GM18517 (cell line): ENCODE measurements around the gene SRPK3.
"Not testable (repeated sequence)": the region's sequence is repeated elsewhere in the genome, so short reads cannot be mapped to it uniquely, and the experiment has no call there.

ENCODE experiments used
- ATAC-seq: cut with Tn5 transposase; IDR thresholded peaks from one replicate; pipeline ENCODE4 v1.9.1; 2021; ENCODE audit warnings: mild to moderate bottlenecking, moderate library complexity; ENCODE audit not compliant: unreplicated experiment

Gene SRPK3, protein sequence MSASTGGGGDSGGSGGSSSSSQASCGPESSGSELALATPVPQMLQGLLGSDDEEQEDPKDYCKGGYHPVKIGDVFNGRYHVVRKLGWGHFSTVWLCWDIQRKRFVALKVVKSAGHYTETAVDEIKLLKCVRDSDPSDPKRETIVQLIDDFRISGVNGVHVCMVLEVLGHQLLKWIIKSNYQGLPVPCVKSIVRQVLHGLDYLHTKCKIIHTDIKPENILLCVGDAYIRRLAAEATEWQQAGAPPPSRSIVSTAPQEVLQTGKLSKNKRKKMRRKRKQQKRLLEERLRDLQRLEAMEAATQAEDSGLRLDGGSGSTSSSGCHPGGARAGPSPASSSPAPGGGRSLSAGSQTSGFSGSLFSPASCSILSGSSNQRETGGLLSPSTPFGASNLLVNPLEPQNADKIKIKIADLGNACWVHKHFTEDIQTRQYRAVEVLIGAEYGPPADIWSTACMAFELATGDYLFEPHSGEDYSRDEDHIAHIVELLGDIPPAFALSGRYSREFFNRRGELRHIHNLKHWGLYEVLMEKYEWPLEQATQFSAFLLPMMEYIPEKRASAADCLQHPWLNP

DNA sequence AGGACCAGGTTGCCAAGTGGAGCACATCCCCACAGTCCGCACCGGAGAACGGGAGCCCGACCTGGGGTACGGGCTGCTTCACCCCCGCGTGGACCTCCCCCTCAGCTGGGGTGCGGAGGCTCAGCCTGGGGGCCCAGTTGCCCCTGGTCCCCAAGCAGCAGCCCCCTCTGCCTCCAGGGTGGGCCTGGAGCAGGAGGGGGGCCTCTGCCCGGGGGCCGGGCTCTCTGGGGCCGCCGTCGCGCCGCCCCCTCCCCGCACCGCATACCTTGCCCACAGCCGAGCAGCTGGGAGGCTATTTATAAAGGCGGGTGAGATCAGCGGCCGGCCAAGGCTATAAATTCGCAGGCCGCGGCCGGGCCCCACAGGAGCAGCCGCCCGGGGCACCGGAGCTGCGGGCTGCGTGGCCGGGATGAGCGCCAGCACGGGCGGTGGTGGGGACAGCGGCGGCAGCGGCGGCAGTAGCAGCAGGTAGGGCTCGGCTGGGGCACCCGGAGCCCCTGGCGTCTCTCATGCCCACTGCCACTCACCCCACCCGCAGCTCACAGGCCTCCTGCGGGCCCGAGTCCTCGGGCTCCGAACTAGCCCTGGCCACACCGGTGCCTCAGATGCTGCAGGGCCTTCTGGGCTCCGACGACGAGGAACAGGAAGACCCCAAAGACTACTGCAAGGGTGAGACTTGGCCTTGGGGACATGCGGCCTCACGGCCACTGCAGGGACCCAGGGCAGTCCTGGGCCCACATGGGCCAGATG is at the start of gene SRPK3:
Gene SRPK3 (plus strand): TSS at position 364 of the 750 bp plus-strand sequence. CDS start 46 bp downstream, at position 410.
- ATAC-seq = no peak

DNA sequence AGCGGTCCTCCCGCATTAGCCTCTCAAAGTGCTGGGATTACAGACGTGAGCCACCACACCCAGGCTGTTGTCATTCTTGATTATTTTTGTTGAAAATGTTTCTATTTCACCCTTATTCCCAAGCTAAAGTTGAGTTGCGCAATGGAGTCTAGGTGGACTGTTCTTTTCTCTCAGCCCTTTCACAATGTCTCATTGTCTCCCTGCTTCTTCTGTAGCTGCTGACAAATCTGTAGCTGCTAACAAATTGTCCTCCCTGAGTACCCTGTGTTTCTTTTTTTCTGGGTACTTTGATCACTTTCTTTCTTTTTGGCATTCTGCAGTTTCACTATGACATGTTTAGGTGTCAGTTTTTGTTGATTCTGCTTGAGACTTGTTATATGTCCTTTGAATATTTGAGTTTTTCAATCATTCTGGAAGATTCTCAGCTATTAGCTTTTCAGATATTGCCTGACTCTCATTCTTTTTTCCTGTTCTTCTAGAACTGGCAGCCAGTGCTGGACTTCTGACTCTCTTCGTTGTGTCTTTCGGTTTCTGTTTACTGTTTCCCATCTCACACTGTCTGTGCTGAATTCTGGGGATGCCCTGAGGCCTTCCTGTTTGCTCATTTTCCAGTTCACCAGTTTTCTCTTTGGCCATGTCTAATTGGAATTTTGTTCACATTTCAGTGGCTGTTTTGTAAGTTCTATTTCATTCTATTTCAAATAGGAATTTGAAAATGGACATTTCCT is 49.6 kb upstream of the SRPK3 start:
- no peak for ATAC-seq

DNA sequence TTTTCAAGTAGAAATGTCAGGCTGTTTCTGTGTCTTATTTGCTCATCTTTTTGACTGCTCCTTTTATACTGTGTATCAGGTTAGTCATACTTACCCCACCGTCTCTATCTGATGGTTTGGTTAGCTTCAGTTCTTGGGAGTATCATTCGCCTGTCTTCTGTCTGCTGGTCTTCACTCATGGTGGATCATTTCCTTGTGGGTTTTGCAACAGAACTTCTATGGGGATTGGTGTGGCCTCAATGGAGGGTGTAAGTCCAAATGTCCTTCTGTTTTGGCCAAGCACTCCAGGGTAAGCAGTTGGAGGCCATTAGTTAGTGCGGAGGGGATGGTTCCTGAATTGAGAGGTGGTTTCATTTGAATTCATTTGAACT is 49.0 kb upstream of the SRPK3 start:
- no peak for ATAC-seq

DNA sequence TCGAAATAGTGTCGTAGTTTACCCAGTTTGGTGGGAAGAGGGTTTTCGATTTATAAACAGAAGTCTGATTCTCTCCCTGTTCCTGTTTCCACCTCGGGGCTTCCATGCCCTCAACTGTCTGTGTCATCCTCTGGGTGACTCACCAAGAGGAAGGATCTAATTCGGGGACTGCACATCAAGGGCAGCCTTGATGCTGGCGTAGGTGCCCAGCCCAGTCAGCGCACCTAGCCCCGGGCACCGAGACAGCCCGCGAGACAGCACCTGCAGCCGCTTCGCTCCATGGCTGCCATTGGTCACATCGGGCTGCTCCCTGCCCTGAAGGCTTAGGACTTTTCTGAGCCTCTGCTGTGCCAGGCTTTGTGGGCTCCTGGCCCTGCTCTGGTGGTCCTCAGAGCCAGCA is 48.4 kb upstream of the SRPK3 start:
- ATAC-seq = no peak

DNA sequence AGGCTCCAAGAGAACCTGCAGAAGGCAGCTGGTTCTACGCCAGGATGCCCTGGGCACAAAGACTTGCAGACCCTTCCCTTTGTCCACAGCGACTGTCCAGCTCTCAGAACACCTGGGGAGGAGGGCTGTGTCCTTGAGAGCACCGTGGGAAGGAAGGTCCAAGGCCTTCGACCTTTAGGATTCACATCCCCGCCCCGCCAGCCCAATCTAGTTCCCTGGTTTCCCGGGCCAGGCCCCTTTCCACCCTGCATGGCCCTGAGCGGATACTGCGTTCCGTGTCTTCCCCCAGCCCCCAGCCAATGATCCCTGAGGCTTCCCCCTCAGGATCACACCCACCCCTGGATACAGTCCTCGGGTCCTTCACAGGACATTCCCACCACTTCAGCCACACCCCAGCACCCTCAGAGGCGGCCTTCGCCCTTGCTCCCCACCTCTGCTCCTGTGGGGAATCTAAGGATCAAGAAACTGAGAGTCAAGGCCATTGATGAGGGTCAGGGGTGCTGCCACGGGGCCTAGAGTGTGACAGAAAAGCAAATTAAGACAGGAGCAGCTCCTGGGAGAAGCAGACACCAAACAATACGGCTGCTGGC is 47.1 kb upstream of the SRPK3 start:
- ATAC-seq = no peak

DNA sequence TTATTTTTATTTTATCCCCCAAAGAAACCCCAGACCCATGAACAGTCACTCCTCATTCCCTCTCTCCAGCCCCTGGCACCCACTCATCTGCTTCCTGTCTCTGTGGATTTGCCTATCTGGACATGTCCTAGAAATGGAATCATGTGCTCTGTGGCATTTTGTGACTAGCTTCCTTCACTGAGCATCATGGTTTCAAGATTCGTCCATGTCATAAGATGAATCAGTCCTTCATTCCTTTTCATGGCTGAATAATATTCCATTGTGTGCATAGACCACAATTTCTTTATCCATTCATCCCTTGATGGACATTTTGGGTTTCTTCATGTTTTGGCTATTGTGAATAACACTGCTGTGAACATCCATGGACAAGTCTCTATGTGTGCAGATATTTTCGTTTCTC is 46.0 kb upstream of the SRPK3 start:
- ATAC-seq = no peak

DNA sequence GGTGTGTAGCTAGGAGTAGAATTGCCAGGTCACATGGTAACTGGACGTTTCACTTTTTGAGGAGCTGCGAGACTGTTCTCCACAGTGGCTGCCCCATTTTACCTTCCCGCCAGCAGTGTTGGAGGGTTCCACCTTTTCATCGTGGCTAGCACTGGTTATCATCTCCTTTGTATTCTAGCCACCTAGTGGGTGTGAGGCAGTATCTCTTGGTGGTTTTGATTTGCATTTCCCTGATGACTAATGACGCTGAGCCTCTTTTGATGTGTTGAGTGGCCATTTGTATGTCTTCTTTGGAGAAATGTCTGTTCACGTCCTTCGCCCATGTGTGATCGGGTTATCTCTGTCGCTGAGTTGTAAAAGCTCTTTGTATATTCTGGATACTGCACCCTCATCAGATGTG is 45.6 kb upstream of the SRPK3 start:
- ATAC-seq = no peak

DNA sequence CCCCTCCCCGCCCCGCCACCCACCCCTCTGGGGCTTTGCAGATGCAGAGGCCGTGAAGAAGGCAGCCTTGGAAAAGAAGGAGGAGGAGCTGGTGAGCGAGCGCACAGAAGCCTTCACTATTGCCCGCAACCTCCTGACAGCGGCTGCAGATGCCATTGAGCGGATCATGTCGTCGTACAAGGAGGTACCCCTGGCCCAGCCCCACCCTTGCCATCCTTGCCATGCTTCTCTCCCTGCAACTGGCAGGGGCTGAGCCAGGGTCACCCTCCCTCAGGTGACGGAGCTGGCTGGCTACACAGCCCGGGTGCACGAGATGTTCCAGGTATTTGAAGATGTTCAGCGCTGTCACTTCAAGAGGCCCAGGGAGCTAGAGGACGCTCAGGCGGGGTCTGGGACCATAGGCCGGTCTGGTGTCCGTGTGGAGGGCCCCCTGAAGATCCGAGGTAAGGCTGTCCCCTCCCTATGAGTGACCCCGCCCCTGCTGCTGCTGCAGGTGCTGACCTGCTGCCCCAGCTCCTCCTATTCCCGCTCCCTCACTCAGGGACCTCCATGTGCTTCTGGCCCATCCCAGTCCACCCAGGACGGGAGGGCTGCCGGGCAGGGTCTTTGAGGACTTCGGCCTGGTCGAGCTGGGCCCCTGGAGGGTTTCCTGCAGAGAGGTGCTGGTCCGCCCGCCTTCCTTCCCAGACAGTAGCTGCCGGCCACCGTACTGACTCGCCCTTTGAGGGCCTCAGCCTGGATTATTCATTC is 44.6 kb upstream of the SRPK3 start:
- ATAC-seq = no peak

DNA sequence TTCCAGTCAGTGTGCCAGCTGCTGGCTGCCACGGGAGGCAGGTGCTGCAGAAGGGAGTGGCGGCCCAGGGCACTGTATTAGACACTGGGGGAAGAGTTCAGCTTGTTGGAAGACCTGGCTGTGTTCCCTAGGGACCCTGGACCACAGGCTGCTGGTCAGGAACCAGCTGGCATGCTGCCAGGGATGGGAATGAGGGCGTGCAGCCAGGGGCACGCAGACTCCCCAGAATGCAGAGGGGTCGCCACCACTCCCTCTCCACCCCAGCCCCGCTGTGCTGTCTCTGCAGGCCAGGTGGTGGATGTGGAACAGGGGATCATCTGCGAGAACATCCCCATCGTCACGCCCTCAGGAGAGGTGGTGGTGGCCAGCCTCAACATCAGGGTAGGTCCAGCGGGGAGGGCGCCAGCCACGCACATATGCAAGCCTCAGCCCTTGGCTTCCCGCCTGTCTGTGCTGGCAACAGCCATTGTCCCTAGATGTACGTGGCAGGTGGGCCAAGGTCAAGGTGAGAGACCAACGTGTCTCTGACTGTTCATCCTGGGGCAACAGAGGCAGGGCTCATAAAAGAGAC is 43.9 kb upstream of the SRPK3 start:
- no peak for ATAC-seq

DNA sequence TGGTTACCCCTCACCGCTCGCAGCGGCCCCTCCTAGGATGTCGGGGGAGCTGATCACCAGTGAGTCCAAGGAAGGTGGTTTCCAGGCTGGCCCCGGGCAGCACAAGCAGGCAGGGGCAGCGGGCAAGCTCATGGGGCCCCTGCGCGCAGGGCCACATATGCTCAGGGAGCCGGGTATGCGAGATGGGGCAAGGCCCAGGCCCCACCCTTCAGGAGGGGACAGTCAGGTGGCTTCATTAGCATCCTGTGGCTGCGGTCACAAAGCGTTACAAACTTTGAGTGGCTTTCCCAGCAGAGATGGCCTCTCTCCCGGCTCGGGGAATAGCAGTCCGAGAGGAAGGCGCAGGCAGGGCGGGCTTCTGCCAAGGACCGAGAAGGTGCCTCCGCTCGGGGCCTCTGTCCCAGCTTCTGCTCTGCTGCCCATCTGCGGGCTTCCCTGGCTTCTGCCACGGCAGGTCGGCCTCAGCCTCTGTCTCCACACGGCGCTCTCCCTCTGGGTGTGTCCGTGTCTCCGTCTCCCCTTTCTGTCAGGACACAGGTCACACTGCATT is 42.7 kb upstream of the SRPK3 start:
- ATAC-seq = no peak

DNA sequence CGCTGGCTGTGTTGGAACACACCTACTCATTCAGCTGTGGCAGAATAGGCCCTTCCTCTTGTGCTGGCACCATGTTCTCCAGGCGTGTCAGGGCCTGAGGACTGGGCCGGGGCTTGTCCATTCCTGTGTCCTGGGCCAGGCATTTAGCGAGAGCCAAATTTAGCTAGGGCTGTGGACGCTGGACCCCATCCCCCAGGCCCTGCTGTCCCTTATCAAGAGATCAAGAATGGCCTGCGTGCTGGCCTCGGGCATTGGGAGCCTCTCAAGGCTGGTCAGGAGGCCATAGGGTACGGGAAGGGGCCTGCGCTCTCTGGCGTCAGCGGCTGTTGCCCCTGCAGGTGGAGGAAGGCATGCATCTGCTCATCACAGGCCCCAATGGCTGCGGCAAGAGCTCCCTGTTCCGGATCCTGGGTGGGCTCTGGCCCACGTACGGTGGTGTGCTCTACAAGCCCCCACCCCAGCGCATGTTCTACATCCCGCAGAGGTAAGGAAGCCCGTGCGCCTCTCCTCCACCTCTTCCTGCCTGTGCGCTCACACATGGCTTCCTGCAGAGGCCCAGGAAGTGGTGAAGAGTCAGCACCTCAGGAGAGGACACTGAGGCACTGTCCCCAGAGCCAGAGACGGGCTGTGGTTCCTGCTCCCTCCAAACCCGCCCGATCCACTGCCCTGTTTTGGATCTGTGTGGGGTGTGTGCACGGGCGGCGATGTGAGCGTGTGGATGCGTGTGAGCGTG is 40.9 kb upstream of the SRPK3 start:
- ATAC-seq = no peak

DNA sequence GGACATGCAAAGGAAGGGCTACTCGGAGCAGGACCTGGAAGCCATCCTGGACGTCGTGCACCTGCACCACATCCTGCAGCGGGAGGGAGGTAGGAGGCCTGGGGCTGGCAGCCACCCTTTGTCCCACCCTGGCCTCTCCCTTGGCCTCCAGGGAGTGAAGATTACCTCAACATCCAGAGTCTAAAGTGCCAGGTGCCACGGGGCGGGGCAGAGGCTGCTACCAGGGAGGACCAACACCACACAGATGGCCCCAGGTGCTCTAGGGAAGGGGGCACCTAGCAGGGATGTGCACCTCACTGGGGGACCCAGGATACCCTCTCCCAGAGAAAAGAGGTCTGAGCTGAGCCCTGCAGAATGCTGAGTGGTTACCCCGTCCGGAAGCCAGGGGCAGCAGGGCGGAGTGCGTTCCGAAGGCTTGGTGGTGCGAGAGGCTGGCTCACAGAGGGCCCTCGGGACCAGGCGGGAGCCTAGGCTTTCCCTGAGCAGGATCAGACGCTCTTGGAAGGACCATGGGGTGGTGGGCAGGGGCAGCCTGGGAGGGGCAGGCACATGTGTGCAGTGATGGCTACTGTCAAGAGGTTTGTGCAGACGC is 40.1 kb upstream of the SRPK3 start:
- ATAC-seq = no peak

DNA sequence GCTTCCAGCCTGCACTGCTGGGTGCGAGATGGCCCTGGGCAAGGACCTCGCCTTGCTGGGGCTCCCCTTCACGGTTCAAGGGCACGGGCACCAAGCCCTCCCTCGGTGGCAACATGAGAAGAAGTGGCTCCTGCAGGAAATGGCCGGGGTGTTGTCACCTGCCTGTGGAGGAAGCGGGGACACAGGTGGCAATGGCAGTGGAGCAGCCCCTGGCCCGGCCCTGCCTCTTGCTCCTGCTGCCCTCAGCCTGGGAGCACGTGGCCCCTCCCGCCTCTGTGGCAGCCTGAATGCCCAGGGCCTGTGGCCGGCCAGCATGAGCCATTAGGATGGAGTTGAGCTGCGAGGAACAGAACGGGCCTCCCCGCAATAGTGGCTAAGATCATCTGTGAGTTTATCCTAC is 39.4 kb upstream of the SRPK3 start:
- no peak for ATAC-seq

DNA sequence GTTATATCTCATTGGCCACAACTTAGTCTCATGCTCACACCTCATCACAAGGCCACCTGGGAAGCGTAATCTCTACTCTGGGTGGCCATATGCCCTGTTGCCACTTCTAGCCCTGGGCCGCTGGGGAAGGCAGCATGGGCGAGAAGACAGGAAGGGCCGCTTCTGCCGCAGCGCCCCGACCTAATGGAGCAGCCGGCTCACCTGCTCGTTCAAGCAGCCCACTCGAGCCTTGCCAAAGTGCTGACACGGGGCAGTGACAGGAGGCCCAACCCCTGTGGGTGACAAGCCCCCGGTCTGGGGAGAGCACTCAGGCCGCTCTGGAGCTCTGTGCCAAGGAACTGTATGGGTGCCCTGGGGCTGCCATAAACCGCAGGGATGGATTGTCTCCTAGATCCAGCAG is 38.7 kb upstream of the SRPK3 start:
- not testable (repeated sequence) for ATAC-seq

DNA sequence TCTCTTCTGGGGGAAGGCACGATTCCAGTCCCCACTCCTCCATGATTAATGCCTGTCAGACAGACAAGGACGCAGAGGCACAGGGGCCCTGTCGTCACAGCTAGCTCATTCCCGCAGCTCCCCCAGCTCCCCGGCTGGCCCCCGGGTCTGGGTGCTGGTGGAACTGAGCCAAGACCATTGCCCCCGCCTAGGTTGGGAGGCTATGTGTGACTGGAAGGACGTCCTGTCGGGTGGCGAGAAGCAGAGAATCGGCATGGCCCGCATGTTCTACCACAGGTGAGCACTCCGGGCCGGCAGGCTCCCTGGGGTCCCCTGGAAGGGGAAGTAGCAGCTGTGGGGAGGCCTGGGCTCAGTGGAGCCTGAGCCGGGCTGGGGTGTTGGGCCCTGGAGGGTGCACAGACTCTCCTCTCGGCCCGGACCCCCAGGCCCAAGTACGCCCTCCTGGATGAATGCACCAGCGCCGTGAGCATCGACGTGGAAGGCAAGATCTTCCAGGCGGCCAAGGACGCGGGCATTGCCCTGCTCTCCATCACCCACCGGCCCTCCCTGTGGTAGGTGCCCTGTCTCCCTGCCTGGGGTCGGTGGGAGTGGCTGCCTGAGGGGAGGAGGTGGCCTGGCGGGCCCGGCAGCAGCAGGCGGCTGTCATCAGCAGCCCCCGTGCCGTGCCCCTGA is 37.9 kb upstream of the SRPK3 start:
- not testable (repeated sequence) for ATAC-seq

DNA sequence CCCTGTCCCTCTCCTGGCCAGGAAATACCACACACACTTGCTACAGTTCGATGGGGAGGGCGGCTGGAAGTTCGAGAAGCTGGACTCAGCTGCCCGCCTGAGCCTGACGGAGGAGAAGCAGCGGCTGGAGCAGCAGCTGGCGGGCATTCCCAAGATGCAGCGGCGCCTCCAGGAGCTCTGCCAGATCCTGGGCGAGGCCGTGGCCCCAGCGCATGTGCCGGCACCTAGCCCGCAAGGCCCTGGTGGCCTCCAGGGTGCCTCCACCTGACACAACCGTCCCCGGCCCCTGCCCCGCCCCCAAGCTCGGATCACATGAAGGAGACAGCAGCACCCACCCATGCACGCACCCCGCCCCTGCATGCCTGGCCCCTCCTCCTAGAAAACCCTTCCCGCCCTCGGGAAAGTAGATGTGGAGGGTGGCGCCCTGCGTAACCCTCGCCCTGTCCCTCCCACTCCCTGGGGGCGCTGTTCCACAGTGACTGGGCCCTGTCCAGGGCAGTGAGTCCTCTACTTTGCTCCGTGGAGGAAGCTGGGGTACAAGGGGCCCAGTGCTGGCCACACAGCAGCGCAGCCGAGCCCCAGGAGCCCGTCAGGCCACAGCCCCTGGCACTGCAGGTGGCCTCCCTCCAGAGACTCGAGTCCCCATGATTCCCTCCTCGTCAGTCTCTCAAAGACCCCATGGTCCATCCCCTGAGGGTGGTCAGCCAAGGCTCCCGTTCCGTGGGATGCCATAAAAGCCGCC is 37.2 kb upstream of the SRPK3 start:
- not testable (repeated sequence) for ATAC-seq
